Stimulated activated CD4-positive, alpha-beta T cell treated with anti-CD3 and anti-CD28 coated beads, TNF-alpha, amount 100 ng/mL, for 48 hours (primary cell): ENCODE data around the gene RAC3.

Source experiments
- DNase-seq, 3 donors: peaks; one replicate each; pipeline ENCODE4 v3.0.0-alpha.2; 2020; ENCODE audit warnings: low read depth in 3 of 3

The RAC3 gene

GRCh38 chr17:82031303-82031884 is at the start of gene RAC3:
RAC3 (plus strand) TSS chr17:82031678; CDS start chr17:82031762, 84 bp downstream.
- DNase-seq, result no peak

DNA sequence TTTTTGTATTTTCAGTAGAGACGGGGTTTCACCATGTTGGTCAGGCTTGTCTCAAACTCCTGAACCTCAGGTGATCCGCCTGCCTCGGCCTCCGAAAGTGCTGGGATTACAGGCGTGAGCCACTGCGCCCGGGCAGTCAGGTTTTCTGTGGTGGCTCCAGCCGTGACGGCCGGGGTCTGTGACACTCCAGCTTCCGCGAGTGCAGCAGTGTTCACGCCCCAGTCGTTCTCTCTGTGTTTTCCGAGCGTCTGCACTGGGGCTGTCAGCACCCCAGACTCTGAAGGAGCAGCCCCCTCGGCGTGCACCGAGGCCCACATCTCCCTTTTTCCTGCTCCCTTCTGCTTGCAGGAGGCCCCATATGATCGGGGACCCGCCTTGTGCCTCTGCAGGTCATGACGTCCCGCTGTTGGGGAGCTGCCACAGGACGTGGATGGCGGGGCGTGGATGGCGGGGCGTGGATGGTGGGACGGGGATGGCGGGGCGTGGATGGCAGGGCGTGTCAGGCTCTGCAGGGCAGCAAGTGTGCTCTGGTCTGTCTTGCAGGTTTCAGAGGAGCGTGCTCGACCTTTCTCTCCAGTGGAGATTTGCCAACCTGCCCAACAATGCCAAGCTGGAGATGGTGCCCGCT is 48.4 kb upstream of the RAC3 start:
- DNase-seq, result no peak

- no peak for DNase-seq
Measured at GRCh38 chr17:81983639-81984373, 47.7 kb upstream of the RAC3 start.

DNA sequence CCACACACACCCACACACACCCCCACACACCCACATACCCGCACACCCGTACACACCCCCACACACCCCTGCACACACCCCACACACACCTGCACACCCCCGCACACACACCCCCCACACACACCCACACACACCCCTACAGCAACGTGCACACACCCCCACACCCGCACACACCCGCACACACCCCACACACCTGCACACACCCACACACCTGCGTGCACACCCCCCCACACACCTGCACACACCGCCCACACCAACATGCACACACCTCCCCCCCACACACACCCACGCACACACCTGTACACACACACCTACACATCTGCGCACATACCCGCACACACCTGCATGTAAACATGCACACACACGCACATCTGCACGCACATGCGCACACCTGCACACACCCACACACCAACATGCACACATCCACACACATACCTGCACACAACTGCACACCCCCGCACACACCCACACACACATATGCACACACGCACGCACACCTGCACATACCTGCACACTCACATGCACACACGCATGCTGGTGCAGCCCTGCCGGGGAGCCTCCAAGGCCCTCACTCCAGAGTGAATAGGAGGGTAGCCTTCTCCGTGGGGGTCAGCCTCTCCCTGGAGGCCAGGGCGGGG is 46.6 kb upstream of the RAC3 start:
- DNase-seq, result no peak

DNA sequence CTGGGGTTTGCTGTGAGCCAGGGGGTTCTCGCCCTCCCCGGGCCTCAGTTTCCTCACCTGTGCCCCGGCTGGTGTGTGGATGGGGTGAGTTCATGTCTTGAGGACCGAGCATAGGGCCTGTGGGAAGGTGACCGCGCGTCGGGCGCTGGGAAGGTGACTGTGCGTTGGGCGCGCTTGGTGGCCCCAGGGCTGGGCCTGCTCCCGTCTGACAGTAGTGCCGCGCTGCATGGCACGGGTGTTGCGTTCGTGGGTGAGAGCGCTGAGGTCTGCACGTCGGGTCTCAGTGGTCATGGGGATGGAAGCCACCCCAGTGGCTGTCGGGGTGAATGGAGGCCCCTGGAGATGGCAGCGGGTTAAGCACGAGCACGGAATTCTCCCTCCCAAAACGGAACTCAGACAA is 44.9 kb upstream of the RAC3 start:
- DNase-seq, result no peak

GRCh38 chr17:81987161-81987770 is 44.2 kb upstream of the RAC3 start:
- no peak for DNase-seq

DNA sequence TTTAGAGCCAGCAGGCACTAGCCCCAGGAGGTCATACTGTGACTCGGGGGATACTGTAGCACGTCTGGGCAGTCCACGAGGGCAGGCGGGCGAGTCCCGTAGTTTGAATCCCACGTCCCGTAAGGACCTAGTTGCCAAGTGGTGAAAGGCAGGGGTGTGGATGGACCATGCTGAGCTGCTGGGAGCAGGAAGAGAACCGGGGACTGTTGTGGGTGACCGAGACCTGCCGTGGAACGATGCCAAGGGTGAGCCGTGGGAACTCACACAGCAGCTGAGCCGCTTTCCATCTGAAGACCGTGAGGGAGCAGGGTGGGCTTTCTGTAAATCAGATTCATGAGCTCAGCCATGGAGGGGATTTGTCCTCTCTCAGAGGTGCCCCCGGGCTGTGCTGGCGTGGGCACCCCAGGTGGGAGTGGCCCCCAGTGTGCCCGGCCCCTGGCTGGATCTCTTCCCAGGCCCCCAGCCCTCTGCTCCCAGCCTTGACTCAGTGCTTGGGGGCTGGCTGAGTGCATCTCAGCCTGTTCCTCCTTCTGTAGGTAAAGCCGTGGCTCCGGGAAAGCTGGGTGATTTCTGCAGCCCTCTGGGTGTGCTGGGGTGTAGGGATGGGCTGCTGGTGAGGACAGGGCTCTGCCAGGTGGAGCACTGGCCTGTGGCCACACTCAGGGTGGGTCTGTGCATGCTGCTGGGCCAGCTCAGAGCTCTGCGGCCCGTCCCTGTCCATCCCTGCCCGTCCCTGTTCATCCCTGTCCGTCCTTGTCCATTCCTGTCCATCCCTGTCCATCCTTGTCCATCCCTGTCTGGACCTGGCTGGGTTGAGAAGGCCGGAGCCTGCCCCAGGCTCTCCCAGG is 40.4 kb upstream of the RAC3 start:
- DNase-seq, result no peak

DNA sequence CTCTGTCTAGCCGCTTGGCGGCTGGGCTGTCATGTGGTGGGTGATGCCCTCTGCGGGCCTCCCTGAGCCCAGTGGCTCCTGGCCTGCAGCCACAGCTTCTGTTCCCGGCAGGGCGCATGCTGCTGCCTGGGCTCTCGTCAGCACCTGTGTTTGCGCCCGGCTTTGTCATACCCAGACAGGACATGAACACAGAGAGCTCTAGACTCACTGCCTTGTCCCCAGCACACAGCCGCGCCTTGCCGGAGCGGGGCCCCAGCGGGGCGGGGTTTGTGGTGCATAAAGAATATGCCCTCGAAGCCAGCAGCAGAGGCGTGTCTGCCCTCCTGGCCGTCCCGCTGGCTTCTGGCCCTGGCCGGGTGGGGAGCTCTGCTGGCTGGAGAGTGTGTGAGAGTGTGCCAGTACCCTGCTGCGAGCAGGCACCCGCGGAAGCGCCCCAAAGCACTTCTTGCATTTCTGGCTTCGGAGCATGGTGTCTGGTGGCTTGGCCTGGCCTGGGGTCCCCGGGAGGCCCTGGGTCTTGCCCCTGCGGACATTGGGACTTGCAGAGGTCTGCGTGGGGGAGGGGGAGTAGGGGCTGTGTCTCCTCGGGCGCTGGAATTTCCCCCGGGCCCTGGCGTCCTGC is 39.7 kb upstream of the RAC3 start:
- DNase-seq, result no peak

DNA sequence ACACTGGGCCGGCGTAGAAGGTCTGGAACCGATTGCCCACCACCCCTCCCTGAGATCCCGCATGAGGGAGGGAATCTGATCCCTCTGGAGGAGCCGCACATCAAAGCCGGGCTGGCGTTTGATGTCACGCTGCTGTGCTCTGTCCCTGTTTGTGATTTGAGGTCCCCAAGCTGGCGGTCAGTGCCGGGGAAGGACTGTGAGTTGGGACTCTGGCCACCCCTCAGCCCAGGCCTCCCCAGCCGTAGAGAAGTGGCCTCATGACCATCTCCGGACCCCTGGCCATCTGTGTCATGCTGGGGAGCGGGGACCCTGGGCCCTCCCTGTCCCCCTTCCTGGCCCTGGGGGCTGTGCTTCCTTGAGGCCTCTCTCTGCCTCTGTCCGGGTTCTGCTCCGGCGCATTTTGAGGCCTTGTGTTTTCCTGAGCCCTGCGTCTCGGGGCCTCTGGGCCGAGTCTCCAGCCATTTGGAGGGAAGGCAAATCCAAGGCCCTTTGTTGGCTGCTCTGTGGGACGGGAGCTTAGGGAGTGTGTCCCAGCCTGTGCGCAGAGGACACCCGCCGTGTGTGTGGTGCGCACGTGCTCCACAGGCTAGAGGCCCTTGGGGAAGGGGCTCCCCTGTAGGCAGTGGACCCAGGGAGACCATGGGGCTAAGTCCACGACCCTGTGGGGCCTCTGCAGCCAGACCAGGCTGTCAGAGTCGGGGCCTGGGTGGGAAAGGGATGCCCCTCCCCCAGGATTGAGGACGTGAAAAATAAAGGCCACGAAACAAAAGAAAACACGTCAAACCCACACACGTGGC is 39.0 kb upstream of the RAC3 start:
- DNase-seq, result no peak

- DNase-seq, result no peak
Measured at GRCh38 chr17:81993729-81994592, 37.5 kb upstream of the RAC3 start.

DNA sequence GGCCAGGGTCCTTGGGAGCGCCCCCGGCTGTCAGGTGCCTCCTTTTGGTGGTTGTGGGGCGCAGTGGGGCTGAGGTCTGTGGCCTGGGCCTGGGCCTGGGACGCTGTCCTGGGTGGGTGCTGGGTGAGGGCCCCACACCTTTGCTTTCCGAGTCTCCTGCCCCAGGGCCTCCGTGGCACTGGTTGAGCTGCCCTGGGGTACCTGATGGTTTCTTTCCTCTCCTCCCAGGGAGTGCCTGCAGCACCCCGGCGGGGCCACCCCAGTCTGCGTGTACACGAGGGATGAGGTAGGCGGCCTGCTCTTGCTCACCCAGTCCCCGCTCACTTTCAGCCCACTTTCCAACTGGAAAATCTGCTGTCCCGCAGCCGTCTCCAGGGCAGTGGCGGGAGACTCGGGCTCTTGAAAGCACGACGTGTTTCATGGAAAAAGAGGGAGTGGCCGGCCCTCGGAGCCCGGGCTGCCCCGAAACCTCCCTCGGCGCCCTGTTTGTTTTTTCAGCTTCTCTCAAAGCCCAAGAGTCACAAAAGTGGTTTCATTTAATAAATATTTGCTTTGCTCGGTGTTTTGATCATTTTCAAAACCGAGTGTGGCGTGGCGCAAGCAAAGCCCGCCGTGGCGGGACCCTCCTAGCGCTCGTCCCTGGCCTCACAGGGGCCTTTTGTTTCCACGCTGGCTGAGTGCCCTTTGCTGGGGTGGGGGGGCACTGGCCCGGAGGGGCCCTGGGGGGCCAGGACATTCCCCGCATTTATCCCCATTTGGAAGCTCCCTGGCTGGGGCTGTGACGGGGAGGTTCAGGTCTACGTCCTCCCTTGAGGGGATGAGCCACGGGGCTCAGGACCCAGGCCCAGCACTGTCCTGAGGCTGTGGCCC is 36.6 kb upstream of the RAC3 start:
- no peak for DNase-seq

DNA sequence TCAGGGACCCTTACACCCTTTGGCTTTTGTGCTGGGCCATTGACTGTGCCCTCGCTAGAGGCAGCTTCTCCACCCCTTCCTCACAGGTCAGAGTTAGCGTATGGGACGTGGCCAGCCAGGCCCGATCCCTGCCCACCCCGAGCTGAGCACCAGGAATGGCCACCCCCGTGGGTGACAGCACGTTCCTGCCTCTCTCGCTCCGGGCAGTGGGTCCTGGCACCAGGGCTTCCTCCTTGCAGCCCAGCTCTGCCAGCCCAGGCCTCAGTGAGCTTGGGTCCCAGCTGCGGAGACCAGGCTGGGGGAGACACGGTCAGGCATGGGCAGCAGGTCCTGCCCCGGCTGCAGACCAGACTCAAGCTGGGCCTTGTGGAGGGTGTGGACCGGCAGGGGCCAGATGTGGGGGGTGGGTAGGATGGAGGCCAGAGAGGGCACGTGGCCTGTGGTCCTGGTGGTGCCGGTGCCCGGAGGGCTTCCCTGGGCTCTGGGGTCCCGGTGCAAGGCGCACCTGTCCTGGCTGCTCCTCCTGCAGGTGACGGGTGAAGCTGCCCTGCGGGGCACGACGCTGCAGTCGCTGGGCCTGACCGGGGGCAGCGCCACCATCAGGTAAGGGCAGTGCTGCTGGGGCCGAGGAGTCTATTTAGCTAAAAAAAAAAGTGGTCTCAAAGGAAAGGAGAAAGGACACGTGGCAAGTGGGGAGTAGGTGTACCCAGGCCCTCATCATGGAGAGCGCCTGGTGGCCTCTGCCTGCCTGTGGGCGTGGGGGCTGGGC is 35.8 kb upstream of the RAC3 start:
- DNase-seq, result no peak

GRCh38 chr17:81996232-81996756 is 35.2 kb upstream of the RAC3 start:
- no peak for DNase-seq

DNA sequence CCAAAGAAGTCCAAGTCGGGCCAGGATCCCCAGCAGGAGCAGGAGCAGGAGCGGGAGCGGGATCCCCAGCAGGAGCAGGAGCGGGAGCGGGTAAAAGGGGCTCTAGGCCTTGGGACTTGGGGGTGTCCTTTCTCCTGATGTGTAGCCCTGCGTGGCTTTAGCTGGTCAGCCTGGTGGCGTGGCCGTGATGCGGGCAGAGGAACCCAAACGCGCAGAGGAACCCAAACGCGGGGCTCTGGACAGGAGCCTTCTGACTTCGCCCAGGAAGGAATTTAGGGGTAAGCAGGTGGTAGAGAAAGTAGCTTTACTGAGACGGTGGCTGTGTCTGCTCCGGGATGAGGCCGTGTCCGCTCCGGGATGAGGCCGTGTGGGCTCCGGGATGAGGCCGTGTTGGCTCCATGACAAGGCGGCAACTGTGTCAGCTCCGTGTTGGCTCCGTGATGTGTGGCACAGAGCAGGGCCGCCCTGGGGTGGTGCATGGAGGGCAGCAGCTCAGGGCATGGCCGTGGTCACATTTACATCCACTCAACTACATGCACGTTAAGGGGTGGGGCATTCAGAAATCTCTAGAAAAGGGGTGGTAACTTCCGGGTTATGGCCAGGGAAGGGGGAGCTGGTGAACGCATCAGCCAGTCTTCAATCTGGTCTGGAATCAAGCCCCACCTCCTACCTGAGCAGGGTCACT is 34.6 kb upstream of the RAC3 start:
- DNase-seq, result no peak

GRCh38 chr17:81998212-81998611 is 33.3 kb upstream of the RAC3 start:
- DNase-seq, result no peak

- DNase-seq, result no peak
Measured at GRCh38 chr17:81998691-81999438, 32.6 kb upstream of the RAC3 start.
